Activated gamma-delta T cell (primary cell): ENCODE data around the gene ANTKMT.
A peak's percentile ranks its signal among the peaks of the same experiment; 100 is the strongest.
"Not testable (repeated sequence)": the region's sequence is repeated elsewhere in the genome, so short reads cannot be mapped to it uniquely, and the experiment has no call there.

Experiments
- DNase-seq: peaks from one replicate; lab custom pipeline; 2025; lab: John Stamatoyannopoulos, UW

The ANTKMT gene

GRCh38 chr16:681746-682427, 39.1 kb upstream of the ANTKMT start:
- DNase-seq, result no peak

- DNase-seq, result no peak
These were observed 38.2 kb upstream of the ANTKMT start for GRCh38 chr16:682493-683395.

GRCh38 chr16:683396-684070, 37.4 kb upstream of the ANTKMT start:
- DNase-seq, result no peak

- peak; percentile 94 for DNase-seq
These were observed 36.7 kb upstream of the ANTKMT start, which contains the start of gene JMJD8 for GRCh38 chr16:684071-684794. Gene JMJD8, minus strand, starts transcription at chr16:684334. Its CDS starts 15 bp downstream, at chr16:684319.

GRCh38 chr16:684961-685696, 35.8 kb upstream of the ANTKMT start:
- no peak for DNase-seq

- no peak for DNase-seq
These were observed 35.0 kb upstream of the ANTKMT start for GRCh38 chr16:685967-686366.

GRCh38 chr16:686459-687260, 34.3 kb upstream of the ANTKMT start:
- DNase-seq, result no peak

- DNase-seq, result no peak
These were observed 33.4 kb upstream of the ANTKMT start for GRCh38 chr16:687499-687898.

GRCh38 chr16:689175-689897, 31.6 kb upstream of the ANTKMT start:
- no peak for DNase-seq

GRCh38 chr16:691242-691641, 29.7 kb upstream of the ANTKMT start:
- not testable (repeated sequence) for DNase-seq

GRCh38 chr16:692356-693108, 28.4 kb upstream of the ANTKMT start:
- DNase-seq, result no peak

- DNase-seq, result no peak
These were observed 27.6 kb upstream of the ANTKMT start for GRCh38 chr16:693364-693763.

GRCh38 chr16:693766-694165, 27.2 kb upstream of the ANTKMT start:
- DNase-seq, result no peak

- no peak for DNase-seq
These were observed 26.6 kb upstream of the ANTKMT start for GRCh38 chr16:694187-694862.

GRCh38 chr16:694863-695354, 26.0 kb upstream of the ANTKMT start:
- no peak for DNase-seq

GRCh38 chr16:695355-696089, 25.4 kb upstream of the ANTKMT start:
- no peak for DNase-seq

- no peak for DNase-seq
These were observed 21.9 kb upstream of the ANTKMT start for GRCh38 chr16:698911-699671.
